Right atrium auricular region (tissue), 2 donors: ENCODE results near the gene MORN1. TPM values are rescaled to one million over a fixed set of nuclear protein-coding genes. Genes with fewer than 3 reads are reported as not detected.

ENCODE experiments used
- DNase-seq: peaks from one replicate; pipeline ENCODE4 v3.0.0-alpha.2; 2019; ENCODE audit warnings: low spot score
- H3K27ac ChIP-seq, 2 donors: fragments of 200-600 bp; sonication (generic); 1 replicate in 1 of 2; 2 replicates in 1 of 2; pipeline ENCODE4 v1.5.1; 2016 to 2019
- H3K27me3 ChIP-seq, 2 donors: fragments of 200-600 bp; sonication (generic); one replicate each; pipeline versions ENCODE4 v1.5.1 to v1.6.0; 2017 to 2019
- H3K36me3 ChIP-seq: fragments of 200-600 bp; sonication (generic); one replicate; pipeline ENCODE4 v1.5.1; 2016
- H3K4me1 ChIP-seq, 2 donors: fragments of 200-600 bp; sonication (generic); one replicate each; pipeline versions ENCODE4 v1.5.1 to v1.6.0; 2017 to 2019
- H3K4me3 ChIP-seq, 2 donors: fragments of 200-600 bp; sonication (generic); 1 replicate in 1 of 2; 2 replicates in 1 of 2; pipeline ENCODE4 v1.5.1; 2017 to 2019; ENCODE audit warnings: mild to moderate bottlenecking in 1 of 2, moderate library complexity in 1 of 2
- H3K9me3 ChIP-seq, 2 donors: fragments of 200-600 bp; sonication (generic); one replicate each; pipeline ENCODE4 v1.5.1; 2019
- CTCF ChIP-seq, 2 donors: fragments of 200-600 bp; sonication (generic); IDR thresholded peaks; one replicate each; pipeline ENCODE4 v1.5.1; 2019; ENCODE audit warnings: antibody characterized with exemption in 2 of 2
- total RNA-seq, 2 donors: library from RNA; depleted of rRNA; stranded (reverse); fragments of >200 nt; gene quantifications; one replicate each; pipeline ENCODE4 v1.1.0, GENCODE V29; 2016

The MORN1 gene
- total RNA-seq, 2 donors from 2014 or later: 2.2 to 3.8 TPM

- H3K4me3 ChIP-seq: no peak overlapping the region
- no peak for TF ChIP-seq CTCF (IDR thresholded peaks at IDR 0.05)
- no peaks in the 10 kb centered on the region for H3K9me3 ChIP-seq
- H3K36me3 ChIP-seq: no peaks in the 10 kb centered on the region
- no peaks in the 10 kb centered on the region for H3K27me3 ChIP-seq
- no peak overlapping the region for H3K27ac ChIP-seq
- H3K4me1 ChIP-seq: no peaks in the 10 kb centered on the region
- DNase-seq: no peak
Measured at GRCh38 chr1:2346691-2347408, 44.5 kb downstream of the MORN1 start.

- Histone ChIP-seq H3K36me3 (no peaks in the 10 kb centered on the region), H3K4me1 (no peaks in the 10 kb centered on the region), H3K9me3 (no peaks in the 10 kb centered on the region), H3K4me3 (no peak overlapping the region), H3K27me3 (no peaks in the 10 kb centered on the region), H3K27ac (no peak overlapping the region)
- DNase-seq: no peak
- no peak for TF ChIP-seq CTCF (IDR thresholded peaks at IDR 0.05)
Measured at GRCh38 chr1:2345297-2346075, 45.9 kb downstream of the MORN1 start.

GRCh38 chr1:2344744-2345296 is 46.5 kb downstream of the MORN1 start:
- DNase-seq: no peak
- Histone ChIP-seq H3K9me3 (no peaks in the 10 kb centered on the region), H3K4me3 (no peak overlapping the region), H3K27ac (no peak overlapping the region), H3K4me1 (no peaks in the 10 kb centered on the region), H3K27me3 (no peaks in the 10 kb centered on the region), H3K36me3 (no peaks in the 10 kb centered on the region)
- no peak for TF ChIP-seq CTCF (IDR thresholded peaks at IDR 0.05)

- no peak for TF ChIP-seq CTCF (IDR thresholded peaks at IDR 0.05)
- Histone ChIP-seq H3K27ac (no peak overlapping the region), H3K27me3 (no peaks in the 10 kb centered on the region), H3K9me3 (no peaks in the 10 kb centered on the region), H3K4me1 (no peaks in the 10 kb centered on the region), H3K36me3 (no peaks in the 10 kb centered on the region), H3K4me3 (no peak overlapping the region)
- no peak for DNase-seq
Measured at GRCh38 chr1:2344121-2344681, 47.2 kb downstream of the MORN1 start.

GRCh38 chr1:2343023-2343935 is 48.1 kb downstream of the MORN1 start:
- Histone ChIP-seq H3K4me1 (no peaks in the 10 kb centered on the region), H3K9me3 (no peaks in the 10 kb centered on the region), H3K4me3 (no peak overlapping the region), H3K27ac (no peak overlapping the region), H3K27me3 (no peaks in the 10 kb centered on the region), H3K36me3 (no peaks in the 10 kb centered on the region)
- DNase-seq: no peak
- no peak for TF ChIP-seq CTCF (IDR thresholded peaks at IDR 0.05)
